ENCODE results near the gene ZEB1.
"Not testable (repeated sequence)": the region's sequence is repeated elsewhere in the genome, so short reads cannot be mapped to it uniquely, and the experiment has no call there.

The ZEB1 gene

GRCh38 chr10:31347705-31348104, 28.7 kb downstream of the ZEB1 start:
- no peak for DNase-seq (ENCODE audit: extremely low spot score)
- CTCF ChIA-PET: no interaction called here
- POLR2A ChIA-PET: no interaction called here
- TF ChIP-seq CTBP1 (IDR thresholded peaks at IDR 0.05; ENCODE audit: borderline replicate concordance): no peak
- TF ChIP-seq LEF1 (IDR thresholded peaks at IDR 0.05; ENCODE audit: borderline replicate concordance): no peak
- TF ChIP-seq FOXK2 (IDR thresholded peaks at IDR 0.05): no peak
- TF ChIP-seq ARNT (IDR thresholded peaks at IDR 0.05): no peak
- TF ChIP-seq ZNF384 (IDR thresholded peaks at IDR 0.05): no peak
- TF ChIP-seq SP1 (IDR thresholded peaks at IDR 0.05): no peak
- no peak for TF ChIP-seq SUZ12 (IDR thresholded peaks at IDR 0.05)
- no peak for TF ChIP-seq FOXA1 (IDR thresholded peaks at IDR 0.05)
- TF ChIP-seq L3MBTL2 (conservative IDR thresholded peaks at IDR 0.05): no peak

- DNase-seq (ENCODE audit: extremely low spot score): no peak
- ChIA-PET POLR2A (no interaction called here), CTCF (no interaction called here)
- no peak for TF ChIP-seq ZNF384 (IDR thresholded peaks at IDR 0.05)
- no peak for TF ChIP-seq SP1 (IDR thresholded peaks at IDR 0.05)
Measured at GRCh38 chr10:31350891-31351290, 31.9 kb downstream of the ZEB1 start.

DNA sequence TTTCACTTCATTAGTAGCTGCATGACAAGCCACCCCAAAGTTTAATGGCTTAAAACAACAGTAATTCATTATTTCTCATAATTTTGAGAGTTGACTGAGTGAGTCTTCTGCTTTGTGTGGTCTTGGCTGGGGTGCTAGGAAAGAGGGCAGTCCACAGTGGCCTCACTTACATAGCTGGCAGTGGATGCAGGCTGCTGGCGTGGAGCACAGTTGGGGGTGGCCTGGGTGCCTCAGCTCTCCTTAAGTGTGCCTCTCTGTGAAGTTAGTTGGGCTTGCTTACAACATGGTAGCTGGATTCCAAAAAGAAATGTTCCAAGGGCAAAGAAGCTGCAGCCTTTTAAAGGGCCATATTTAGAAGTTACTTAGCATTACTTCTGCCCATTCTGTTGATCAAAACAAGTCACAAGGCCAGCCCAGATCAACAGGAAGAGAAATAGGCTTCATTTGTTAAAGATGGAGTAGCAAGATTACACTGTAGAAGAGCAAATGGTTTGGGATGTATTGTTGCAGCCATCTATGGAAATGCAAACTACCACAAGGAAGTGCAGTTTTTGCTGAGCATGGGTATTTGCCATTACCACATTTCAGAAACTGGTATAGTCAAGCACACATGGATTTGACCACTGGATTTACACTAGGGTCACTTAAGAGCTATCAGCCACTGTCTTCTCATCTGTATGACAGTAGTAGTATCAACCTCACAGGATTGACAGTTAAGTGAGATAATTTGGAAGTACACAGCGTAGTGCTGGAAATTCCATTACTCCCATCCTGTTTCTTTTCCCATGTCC, 33.6 kb downstream of the ZEB1 start:
- TF ChIP-seq ARNT (IDR thresholded peaks at IDR 0.05) (no peak), SUZ12 (IDR thresholded peaks at IDR 0.05) (no peak), SP1 (IDR thresholded peaks at IDR 0.05) (no peak), CTBP1 (IDR thresholded peaks at IDR 0.05; ENCODE audit: borderline replicate concordance) (no peak), HDGF (IDR thresholded peaks at IDR 0.05; ENCODE audit: borderline replicate concordance) (no peak), NFRKB (IDR thresholded peaks at IDR 0.05) (no peak), BHLHE40 (IDR thresholded peaks at IDR 0.05; ENCODE audit: borderline replicate concordance) (no peak), FOXA1 (IDR thresholded peaks at IDR 0.05) (no peak), LEF1 (IDR thresholded peaks at IDR 0.05; ENCODE audit: borderline replicate concordance) (no peak), FOXM1 (IDR thresholded peaks at IDR 0.05; ENCODE audit: borderline replicate concordance) (no peak), ELF4 (IDR thresholded peaks at IDR 0.05) (no peak), FOXK2 (IDR thresholded peaks at IDR 0.05) (no peak), PKNOX1 (IDR thresholded peaks at IDR 0.05) (no peak), L3MBTL2 (conservative IDR thresholded peaks at IDR 0.05) (no peak), ZNF384 (IDR thresholded peaks at IDR 0.05) (no peak), TARDBP (IDR thresholded peaks at IDR 0.05) (no peak)
- DNase-seq (ENCODE audit: extremely low spot score): no peak
- POLR2A ChIA-PET: no interaction called here
- CTCF ChIA-PET: interaction anchor here (0.6 kb wide), 1 partner anchor 469 kb away, joined by 3 read pairs; no protein-coding TSS in a partner anchor

- DNase-seq (ENCODE audit: extremely low spot score): no peak
- no peak for TF ChIP-seq FOXK2 (IDR thresholded peaks at IDR 0.05)
- TF ChIP-seq BHLHE40 (IDR thresholded peaks at IDR 0.05; ENCODE audit: borderline replicate concordance): no peak
- no peak for TF ChIP-seq LEF1 (IDR thresholded peaks at IDR 0.05; ENCODE audit: borderline replicate concordance)
- no peak for TF ChIP-seq PKNOX1 (IDR thresholded peaks at IDR 0.05)
- TF ChIP-seq SUZ12 (IDR thresholded peaks at IDR 0.05): no peak
- no peak for TF ChIP-seq HDGF (IDR thresholded peaks at IDR 0.05; ENCODE audit: borderline replicate concordance)
- ChIA-PET POLR2A (interaction anchor here (0.8 kb wide), 1 partner anchor 322 kb away, joined by 4 read pairs; the partner anchor contains the start of gene ZNF438), CTCF (no interaction called here)
Measured at GRCh38 chr10:31353574-31353973, 34.6 kb downstream of the ZEB1 start.

- DNase-seq (ENCODE audit: extremely low spot score): no peak
- ChIA-PET CTCF (no interaction called here), POLR2A (no interaction called here)
- no peak for TF ChIP-seq ELF4 (IDR thresholded peaks at IDR 0.05)
- no peak for TF ChIP-seq FOXA1 (IDR thresholded peaks at IDR 0.05)
- no peak for TF ChIP-seq HDGF (IDR thresholded peaks at IDR 0.05; ENCODE audit: borderline replicate concordance)
- no peak for TF ChIP-seq SUZ12 (IDR thresholded peaks at IDR 0.05)
- no peak for TF ChIP-seq SP1 (IDR thresholded peaks at IDR 0.05)
- TF ChIP-seq PKNOX1 (IDR thresholded peaks at IDR 0.05): no peak
- no peak for TF ChIP-seq LEF1 (IDR thresholded peaks at IDR 0.05; ENCODE audit: borderline replicate concordance)
- no peak for TF ChIP-seq L3MBTL2 (conservative IDR thresholded peaks at IDR 0.05)
- no peak for TF ChIP-seq ARNT (IDR thresholded peaks at IDR 0.05)
- no peak for TF ChIP-seq FOXM1 (IDR thresholded peaks at IDR 0.05; ENCODE audit: borderline replicate concordance)
- no peak for TF ChIP-seq TARDBP (IDR thresholded peaks at IDR 0.05)
- no peak for TF ChIP-seq NFRKB (IDR thresholded peaks at IDR 0.05)
Measured at GRCh38 chr10:31358688-31359330, 39.8 kb downstream of the ZEB1 start.

- TF ChIP-seq ELF4 (IDR thresholded peaks at IDR 0.05): no peak
- no peak for TF ChIP-seq L3MBTL2 (conservative IDR thresholded peaks at IDR 0.05)
- TF ChIP-seq PKNOX1 (IDR thresholded peaks at IDR 0.05): no peak
- no peak for TF ChIP-seq SP1 (IDR thresholded peaks at IDR 0.05)
- TF ChIP-seq NFRKB (IDR thresholded peaks at IDR 0.05): no peak
- TF ChIP-seq FOXK2 (IDR thresholded peaks at IDR 0.05): no peak
- TF ChIP-seq LEF1 (IDR thresholded peaks at IDR 0.05; ENCODE audit: borderline replicate concordance): no peak
- ChIA-PET CTCF (no interaction called here), POLR2A (interaction anchor here (1.2 kb wide), 1 partner anchor 35 kb away, joined by 3 read pairs; no protein-coding TSS in a partner anchor)
- DNase-seq (ENCODE audit: extremely low spot score): no peak
Measured at GRCh38 chr10:31359979-31360378, 41.0 kb downstream of the ZEB1 start.

DNA sequence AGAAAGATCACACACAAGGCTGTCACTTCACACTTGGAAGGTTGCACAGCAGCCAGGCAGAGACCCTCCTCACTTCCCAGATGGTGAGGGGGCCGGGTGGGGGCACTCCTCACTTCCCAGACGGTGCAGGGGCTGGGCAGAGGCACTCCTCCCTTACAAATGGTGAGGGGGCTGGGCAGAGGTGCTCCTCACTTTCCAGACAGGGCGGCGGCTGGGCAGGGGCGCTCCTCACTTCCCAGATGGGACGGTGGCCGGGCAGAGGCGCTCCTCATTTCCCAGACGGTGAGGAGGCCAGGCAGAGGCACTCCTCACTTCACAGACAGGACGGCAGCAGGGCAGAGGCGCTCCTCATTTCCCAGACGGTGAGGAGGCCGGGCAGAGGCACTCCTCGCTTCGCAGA, 42.5 kb downstream of the ZEB1 start:
- DNase-seq (ENCODE audit: extremely low spot score); POLR2A ChIA-PET; CTCF ChIA-PET: not testable (repeated sequence)

Measured in HEK293T (cell line).